MCF 10A (cell line): ENCODE measurements around the gene P2RX3. TPM values are rescaled to one million over a fixed set of nuclear protein-coding genes. Genes with fewer than 3 reads are reported as not detected.
A peak's percentile ranks its signal among the peaks of the same experiment; 100 is the strongest.

Source experiments
- BruUV-seq: library from RNA; stranded (reverse); fragments of 400-500 nt; replicated peaks from 2 replicates; lab custom pipeline; 2021; lab: Mats Ljungman, UMichigan
- CTCF ChIA-PET: fragments of 300-600 bp; sonication (Branson Sonifier 250); formaldehyde crosslinking; extraction: SDS; loops from one replicate; lab custom pipeline; 2021; ENCODE audit warnings: antibody characterized with exemption, inconsistent platforms; lab: Yijun Ruan, JAX
- POLR2A ChIA-PET: fragments of 300-600, 350-650 bp; sonication (Branson Sonifier 250); formaldehyde crosslinking; extraction: SDS; loops from one replicate; lab custom pipeline; 2020; ENCODE audit warnings: antibody characterized with exemption, inconsistent platforms; lab: Yijun Ruan, JAX
- DNase-seq: peaks from one replicate; pipeline ENCODE4 v3.0.0-alpha.2; 2018; ENCODE audit not compliant: unreplicated experiment
- H3K27ac Mint-ChIP-seq: one replicate; pipeline ENCODE4 v1.8.0; 2022; ENCODE audit warnings: mild to moderate bottlenecking, low read depth, mixed read lengths; ENCODE audit not compliant: unreplicated experiment
- H3K27me3 Mint-ChIP-seq: one replicate; pipeline ENCODE4 v1.8.0; 2022; ENCODE audit warnings: mixed read lengths; ENCODE audit not compliant: insufficient read depth, unreplicated experiment
- H3K36me3 Mint-ChIP-seq: one replicate; pipeline ENCODE4 v1.8.0; 2022; ENCODE audit warnings: mild to moderate bottlenecking, moderate library complexity, mixed read lengths; ENCODE audit not compliant: insufficient read depth, unreplicated experiment
- H3K4me1 Mint-ChIP-seq: one replicate; pipeline ENCODE4 v1.8.0; 2022; ENCODE audit warnings: mixed read lengths; ENCODE audit not compliant: insufficient read depth, unreplicated experiment
- H3K4me3 Mint-ChIP-seq: one replicate; pipeline ENCODE4 v1.8.0; 2022; ENCODE audit warnings: mild to moderate bottlenecking, moderate library complexity, mixed read lengths; ENCODE audit not compliant: unreplicated experiment
- H3K9me3 Mint-ChIP-seq: one replicate; pipeline ENCODE4 v1.8.0; 2022; ENCODE audit warnings: mixed read lengths; ENCODE audit not compliant: unreplicated experiment
- intact Hi-C: fragments of 100-400 bp; cut with micrococcal nuclease; formaldehyde crosslinking; loops from 2 replicates; pipeline ENCODE4 v1.14.1; 2022
- total RNA-seq: library from RNA; stranded (reverse); gene quantifications from 2 replicates; pipeline ENCODE4 v1.2.3, GENCODE V29; 2022
- TF ChIP-seq, protein P1 (sequence below): fragments of 200-600 bp; IDR thresholded peaks from one replicate; pipeline ENCODE4 v1.8.0; 2022; ENCODE audit warnings: antibody characterized with exemption, mild to moderate bottlenecking; ENCODE audit not compliant: unreplicated experiment

Gene P2RX3
- total RNA-seq, 1 experiment from 2014 or later = not detected

DNA sequence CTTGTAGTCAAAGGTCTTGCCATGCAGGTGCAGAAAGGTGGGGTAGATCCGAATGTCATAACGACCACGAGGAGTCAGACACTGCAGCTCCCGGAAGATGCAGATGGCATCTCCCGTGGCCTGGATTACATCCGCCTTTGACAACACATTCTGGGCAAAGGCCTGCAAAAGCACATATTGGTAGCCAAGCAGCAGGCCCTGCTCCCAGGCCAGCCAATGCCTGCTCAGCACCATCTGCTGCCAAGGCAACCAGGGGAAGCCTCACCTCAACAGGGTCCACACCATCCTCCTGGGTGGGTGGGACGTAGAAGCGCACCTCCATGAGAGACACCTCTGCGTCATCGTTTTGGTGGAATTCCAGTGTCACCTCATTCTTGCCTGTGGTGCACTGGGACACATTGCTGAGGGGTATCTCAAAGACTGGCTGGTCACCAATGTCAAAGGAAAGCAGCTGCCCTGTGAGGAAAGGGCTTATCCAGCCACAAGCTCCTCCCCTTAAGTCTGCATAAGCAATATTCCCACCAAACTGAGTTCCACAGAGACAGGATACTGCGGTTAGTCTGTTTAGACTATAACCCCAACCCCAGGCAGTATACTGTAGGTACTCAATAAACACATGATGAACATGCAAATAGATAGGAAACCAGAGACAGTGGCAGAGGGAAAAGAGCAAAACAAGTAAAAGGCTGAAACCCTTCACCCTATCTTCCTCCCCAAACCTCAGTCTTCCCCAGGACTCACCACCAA, 5.3 kb upstream of the P2RX3 start:
- no peak for DNase-seq
- Mint-ChIP-seq H3K4me1 (peaks cover 20% of the 10 kb centered on the region), H3K4me3 (no peak overlapping the region), H3K27ac (no peak overlapping the region), H3K27me3 (no peaks in the 10 kb centered on the region), H3K36me3 (peaks cover 63% of the 10 kb centered on the region), H3K9me3 (no peaks in the 10 kb centered on the region)
- CTCF ChIA-PET = interaction anchor here (1.7 to 2.0 kb wide), 2 partner anchors 123 to 491 kb away, joined by 3 to 7 read pairs; no protein-coding TSS in a partner anchor
- POLR2A ChIA-PET = interaction anchor here (4.4 kb wide), 1 partner anchor 9 kb away, joined by 89 read pairs; the partner anchor contains the start of gene TNKS1BP1
- TF ChIP-seq, protein P1, sequence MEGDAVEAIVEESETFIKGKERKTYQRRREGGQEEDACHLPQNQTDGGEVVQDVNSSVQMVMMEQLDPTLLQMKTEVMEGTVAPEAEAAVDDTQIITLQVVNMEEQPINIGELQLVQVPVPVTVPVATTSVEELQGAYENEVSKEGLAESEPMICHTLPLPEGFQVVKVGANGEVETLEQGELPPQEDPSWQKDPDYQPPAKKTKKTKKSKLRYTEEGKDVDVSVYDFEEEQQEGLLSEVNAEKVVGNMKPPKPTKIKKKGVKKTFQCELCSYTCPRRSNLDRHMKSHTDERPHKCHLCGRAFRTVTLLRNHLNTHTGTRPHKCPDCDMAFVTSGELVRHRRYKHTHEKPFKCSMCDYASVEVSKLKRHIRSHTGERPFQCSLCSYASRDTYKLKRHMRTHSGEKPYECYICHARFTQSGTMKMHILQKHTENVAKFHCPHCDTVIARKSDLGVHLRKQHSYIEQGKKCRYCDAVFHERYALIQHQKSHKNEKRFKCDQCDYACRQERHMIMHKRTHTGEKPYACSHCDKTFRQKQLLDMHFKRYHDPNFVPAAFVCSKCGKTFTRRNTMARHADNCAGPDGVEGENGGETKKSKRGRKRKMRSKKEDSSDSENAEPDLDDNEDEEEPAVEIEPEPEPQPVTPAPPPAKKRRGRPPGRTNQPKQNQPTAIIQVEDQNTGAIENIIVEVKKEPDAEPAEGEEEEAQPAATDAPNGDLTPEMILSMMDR = no peak
- BruUV-seq = TSS peak; percentile 64
- intact Hi-C loops = no loop called here

DNA sequence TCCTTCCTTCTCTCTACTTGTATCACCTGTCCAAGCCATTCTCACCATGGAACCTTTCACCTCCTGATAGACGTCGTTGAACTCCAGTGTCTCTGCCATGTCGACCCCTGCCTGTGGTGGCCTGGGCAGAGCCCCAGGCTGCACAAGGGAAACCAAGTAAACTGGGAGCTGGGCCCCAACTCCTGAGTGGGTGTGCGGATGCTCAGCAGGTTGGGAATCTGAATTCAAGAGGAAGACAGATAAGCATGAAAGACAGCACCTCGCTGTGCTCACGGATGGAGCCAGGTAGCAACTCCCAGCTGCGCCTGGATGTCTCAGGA, 3.2 kb upstream of the P2RX3 start:
- Mint-ChIP-seq H3K4me3 (peak overlapping the region; percentile 82), H3K27me3 (no peaks in the 10 kb centered on the region), H3K27ac (peak overlapping the region; percentile 95), H3K36me3 (peaks cover 42% of the 10 kb centered on the region), H3K4me1 (peaks cover 20% of the 10 kb centered on the region), H3K9me3 (no peaks in the 10 kb centered on the region)
- DNase-seq = no peak
- POLR2A ChIA-PET = interaction anchor here (0.9 to 4.4 kb wide), 8 partner anchors 11 to 332 kb away, joined by 3 to 89 read pairs (median 4); partner anchors contain the start of gene TNKS1BP1
- CTCF ChIA-PET = interaction anchor here (0.6 to 1.1 kb wide), 9 partner anchors 8 to 305 kb away, joined by 3 to 5 read pairs (median 3); no protein-coding TSS in a partner anchor
- intact Hi-C loops = no loop called here
- no TSS peak for BruUV-seq
- TF ChIP-seq, protein P1 = no peak

DNA sequence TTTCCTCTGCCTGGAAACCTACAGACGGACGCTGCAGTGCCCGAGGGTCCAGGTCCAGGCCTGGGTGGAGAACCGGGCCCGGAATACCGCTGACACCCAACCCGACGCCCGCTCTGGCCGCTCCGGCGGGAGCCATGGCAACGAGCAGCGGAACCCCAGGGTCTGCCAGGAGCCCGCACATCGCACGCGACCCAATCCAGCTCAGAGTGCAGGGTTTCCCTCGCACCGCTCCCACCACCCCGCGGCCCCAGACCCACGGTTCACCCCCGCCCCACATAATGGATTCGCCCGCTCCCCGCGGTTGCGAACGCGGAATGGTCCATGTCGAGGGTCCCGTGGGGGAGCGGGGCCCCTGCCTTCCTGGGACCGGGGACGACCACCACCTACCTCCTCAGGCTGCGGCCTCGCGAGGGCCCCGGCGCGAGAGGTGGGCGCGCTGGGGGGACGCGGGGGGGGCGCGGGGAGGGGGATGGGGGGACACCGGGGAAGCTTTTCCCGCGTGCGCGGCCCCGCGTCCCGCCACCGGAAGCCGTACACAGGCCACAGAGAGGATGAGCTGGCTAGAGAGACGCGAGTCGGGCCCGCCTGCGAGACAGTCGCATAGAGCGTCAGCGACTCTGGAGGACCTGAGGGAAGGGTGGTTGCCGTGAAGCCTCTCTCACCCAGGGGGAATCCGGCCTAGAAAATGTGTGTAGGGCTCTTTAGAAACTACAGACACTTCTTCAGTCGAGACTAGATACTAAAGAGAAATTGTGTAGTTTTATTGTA, 2.6 kb upstream of the P2RX3 start, which contains the start of gene SSRP1:
TSS of gene SSRP1 (minus strand) at position 550 of the 768 bp plus-strand sequence. CDS start 771 bp downstream, outside the sequence.
- H3K4me3 Mint-ChIP-seq = peak within 1 kb of the TSS; percentile 82
- peak within 1 kb of the TSS; percentile 95 for H3K27ac Mint-ChIP-seq
- H3K9me3 Mint-ChIP-seq = no peaks in the 10 kb centered on the region
- peaks cover 37% of the 10 kb centered on the region for H3K36me3 Mint-ChIP-seq
- BruUV-seq = no TSS peak
- TF ChIP-seq, protein P1 = no peak
- no peaks in the 10 kb centered on the region for H3K27me3 Mint-ChIP-seq
- ChIA-PET CTCF (interaction anchor here (0.6 to 1.1 kb wide), 8 partner anchors 9 to 304 kb away, joined by 3 to 4 read pairs (median 3); no protein-coding TSS in a partner anchor), POLR2A (interaction anchor here (0.9 to 4.4 kb wide), 8 partner anchors 12 to 331 kb away, joined by 3 to 89 read pairs (median 4); partner anchors contain the start of gene TNKS1BP1)
- H3K4me1 Mint-ChIP-seq = peaks cover 20% of the 10 kb centered on the region
- peak; percentile 83 for DNase-seq
- intact Hi-C loops = no loop called here
